GM12878 (cell line): ENCODE results near the gene CBLB. TPM values are rescaled to one million over a fixed set of nuclear protein-coding genes. Genes with fewer than 3 reads are reported as not detected.

Source experiments
- ATAC-seq: fragments of 200-7000 bp; cut with Tn5 transposase; 3 replicates; pipeline ENCODE4 v1.9.1; 2020; ENCODE audit warnings: mild to moderate bottlenecking, moderate library complexity
- BruUV-seq: library from RNA; stranded (reverse); fragments of 400-500 nt; replicated peaks from 2 replicates; lab custom pipeline; 2021; lab: Mats Ljungman, UMichigan
- CTCF ChIA-PET: fragments of 300-600 bp; sonication (Branson Sonifier 250); formaldehyde crosslinking; extraction: SDS; loops from one replicate; lab custom pipeline; 2021; ENCODE audit warnings: inconsistent platforms; lab: Yijun Ruan, JAX
- POLR2A ChIA-PET: fragments of 350-600 bp; formaldehyde crosslinking; extraction: SDS; loops from one replicate; lab custom pipeline; 2021; ENCODE audit warnings: inconsistent platforms; lab: Charles Lee
- RAD21 ChIA-PET: fragments of 300-600 bp; sonication (Branson Sonifier 250); formaldehyde crosslinking; loops from one replicate; lab custom pipeline; 2023; ENCODE audit warnings: antibody characterized with exemption; ENCODE audit not compliant: unreplicated experiment; lab: Charles Lee
- SMC1A ChIA-PET: fragments of 300-600 bp; sonication (Branson Sonifier 250); formaldehyde crosslinking; loops from one replicate; lab custom pipeline; 2023; ENCODE audit not compliant: unreplicated experiment, uncharacterized antibody; lab: Charles Lee
- DNase-seq: peaks from one replicate; pipeline ENCODE4 v3.0.0-alpha.2; 2011; ENCODE audit warnings: low read depth, low spot score
- FAIRE-seq: peaks from 3 replicates; lab custom pipeline; 2011; peaks lifted over from hg19 to GRCh38; lab: Jason Lieb, UNC
- H2AFZ ChIP-seq: 2 replicates; pipeline ENCODE4 v1.6.0; 2011; ENCODE audit warnings: low read depth, low read length, control low read depth; ENCODE audit not compliant: control insufficient read depth
- H3K27ac ChIP-seq: 2 replicates; pipeline ENCODE4 v1.5.1; 2011; ENCODE audit warnings: control low read depth; ENCODE audit not compliant: control insufficient read depth, insufficient read depth
- H3K27me3 ChIP-seq, 2 experiments: replicated peaks in 1 of 2; 2 replicates each; pipeline versions ENCODE4 v1.6.0 to v1.6.1; 2011; ENCODE audit warnings: low read length in 1 of 2; ENCODE audit not compliant: control insufficient read depth in 2 of 2, insufficient read depth in 2 of 2
- H3K36me3 ChIP-seq, 2 experiments: 2 replicates each; pipeline ENCODE4 v1.5.1; 2011; ENCODE audit warnings: low read length in 1 of 2; ENCODE audit not compliant: control insufficient read depth in 2 of 2, insufficient read depth in 2 of 2
- H3K4me1 ChIP-seq: 2 replicates; pipeline ENCODE4 v1.6.1; 2011; ENCODE audit warnings: mild to moderate bottlenecking, low read length, moderate library complexity, mixed read lengths; ENCODE audit not compliant: control insufficient read depth, insufficient read depth
- H3K4me2 ChIP-seq: 2 replicates; pipeline ENCODE4 v1.6.0; 2011; ENCODE audit warnings: control low read depth; ENCODE audit not compliant: control insufficient read depth, insufficient read depth
- H3K4me3 ChIP-seq: fragments of 200-600 bp; sonication (generic); 2 replicates; pipeline ENCODE4 v1.5.1; 2016
- H3K79me2 ChIP-seq: 2 replicates; pipeline ENCODE4 v1.6.0; 2011; ENCODE audit warnings: low read length; ENCODE audit not compliant: control insufficient read depth, insufficient read depth
- H3K9ac ChIP-seq: 2 replicates; pipeline ENCODE4 v1.8.0; 2011; ENCODE audit warnings: low read length, control low read depth, mixed read lengths; ENCODE audit not compliant: control insufficient read depth, insufficient read depth
- H3K9me3 ChIP-seq: replicated peaks from 3 replicates; pipeline ENCODE4 v1.5.1; 2011; ENCODE audit warnings: mild to moderate bottlenecking, low read length; ENCODE audit not compliant: control insufficient read depth, insufficient read depth
- H4K20me1 ChIP-seq: 2 replicates; pipeline ENCODE4 v1.6.0; 2011; ENCODE audit not compliant: control insufficient read depth, insufficient read depth
- ELK1 ChIP-seq: IDR thresholded peaks from 2 replicates; pipeline ENCODE4 v1.6.1; 2012; ENCODE audit warnings: low read depth, low read length, improper control_type of control experiment
- FOXM1 ChIP-seq: IDR thresholded peaks from 2 replicates; pipeline ENCODE4 v1.6.1; 2012; ENCODE audit warnings: low read depth, mild to moderate bottlenecking, inconsistent platforms, low read length, moderate library complexity
- MEF2A ChIP-seq: IDR thresholded peaks from 2 replicates; pipeline ENCODE4 v1.6.1; 2011; ENCODE audit warnings: low read depth, mild to moderate bottlenecking, low read length, moderate library complexity; ENCODE audit not compliant: insufficient read depth
- NBN ChIP-seq: fragments of 450-650 bp; IDR thresholded peaks from 2 replicates; pipeline ENCODE4 v1.6.1; 2016
- POLR2AphosphoS5 ChIP-seq: IDR thresholded peaks from 2 replicates; pipeline ENCODE4 v1.6.1; 2011; ENCODE audit warnings: mild to moderate bottlenecking, low read length, inconsistent platforms
- RAD21 ChIP-seq: IDR thresholded peaks from 2 replicates; pipeline ENCODE4 v1.6.1; 2011; ENCODE audit warnings: mild to moderate bottlenecking, low read depth, low read length, moderate library complexity; ENCODE audit not compliant: insufficient read depth
- RUNX3 ChIP-seq: IDR thresholded peaks from 2 replicates; pipeline ENCODE4 v1.6.1; 2012; ENCODE audit warnings: low read length, inconsistent platforms
- YBX1 ChIP-seq: fragments of 450-650 bp; IDR thresholded peaks from 2 replicates; pipeline ENCODE4 v1.6.1; 2016; ENCODE audit warnings: antibody characterized with exemption
- ZBTB40 ChIP-seq: fragments of 450-650 bp; IDR thresholded peaks from 2 replicates; pipeline ENCODE4 v1.6.1; 2016; ENCODE audit warnings: mild to moderate bottlenecking, moderate library complexity, borderline replicate concordance
- WGBS: methylation state at CpG from one replicate; pipeline ENCODE4 v1.1.6; 2016; ENCODE audit warnings: low lambda C conversion rate; ENCODE audit not compliant: insufficient replicate concordance, insufficient coverage; ENCODE audit errors: missing lambda C conversion rate; 5-methylcytosine and 5-hydroxymethylcytosine counted together
- in situ Hi-C: fragments of 300-500 bp; cut with MboI; formaldehyde crosslinking; loops from 9 replicates; pipeline ENCODE4 v1.14.3; 2018; ENCODE audit warnings: mixed read lengths
- intact Hi-C: fragments of 100-400 bp; cut with micrococcal nuclease; formaldehyde crosslinking; loops from one replicate; pipeline ENCODE4 v1.14.2; 2022; ENCODE audit not compliant: unreplicated experiment
- polyA plus RNA-seq, 11 experiments: library from polyadenylated mRNA; depleted of rRNA in 4 of 11; unstranded in 6 of 11; stranded (reverse) in 5 of 11; fragments of >200 nt; fragmentation: Nextera tagmentation in 4 of 11; fragmentation: Illumina TruSeq in 1 of 11; extraction: Ambion mirVana in 4 of 11; extraction: Trizol in 1 of 11; gene quantifications; 1 replicate in 1 of 11; 2 replicates in 10 of 11; pipeline versions ENCODE4 v1.2.1 to v1.2.3, GENCODE V29; 2011 to 2016; ENCODE audit warnings: inconsistent platforms in 2 of 11, missing spikeins in 2 of 11, low read depth in 1 of 11
- total RNA-seq, 4 experiments: library from RNA; depleted of rRNA in 3 of 4; stranded (reverse); fragments of >200 nt in 3 of 4; fragmentation: Illumina TruSeq in 1 of 4; extraction: Trizol in 1 of 4; gene quantifications; 2 replicates each; pipeline versions ENCODE4 v1.2.1 to v1.2.3, GENCODE V29; 2013 to 2021

The CBLB gene
- total and polyA plus RNA-seq, 10 of the 15 experiments (the other 5 are each of a cell fraction or from before 2014, with no cell fraction given) = 17.2 to 107 (median 41.9) TPM

GRCh38 chr3:105823149-105823867 lies 45.5 kb downstream of the CBLB start:
- ATAC-seq = no peak
- CTCF ChIA-PET = interaction anchor here (0.9 to 2.0 kb wide), 3 partner anchors 11 to 26 kb away, joined by 3 to 5 read pairs (median 4); no protein-coding TSS in a partner anchor
- RAD21 ChIA-PET = interaction anchor here (1.1 to 1.7 kb wide), 9 partner anchors 11 to 36 kb away, joined by 3 to 10 read pairs (median 4); no protein-coding TSS in a partner anchor

More at GRCh38 chr3:105823149-105823867, 45.5 kb downstream of the CBLB start:
- H3K4me2 ChIP-seq = 0 out of 2 replicates have a peak overlapping the region, but pooled peaks have one; percentile 12
- no peak overlapping the region for H3K9ac ChIP-seq
- in situ Hi-C loops (no loop called here), intact Hi-C loops (no loop called here)
- 78% methylated on average over 4 of the region's 4 CpGs for WGBS
- peaks cover 12% of the 10 kb centered on the region for H3K79me2 ChIP-seq
- H4K20me1 ChIP-seq = no peaks in the 10 kb centered on the region
- no peaks in the 10 kb centered on the region for H3K9me3 ChIP-seq
- H2AFZ ChIP-seq = no peak overlapping the region
- no TSS peak for BruUV-seq
- peak; percentile 2; the same call in 1 of the 2 replicates for TF ChIP-seq FOXM1
- no peak for TF ChIP-seq ELK1
- 0 out of 2 replicates have a peak, but pooled peaks have one; percentile 1 for TF ChIP-seq RAD21
- no peak for TF ChIP-seq NBN
- peak; percentile 63 for TF ChIP-seq RUNX3
- peak; percentile 51; the same call in 1 of the 2 replicates for TF ChIP-seq POLR2AphosphoS5
- TF ChIP-seq MEF2A = 0 out of 2 replicates have a peak, but pooled peaks have one; percentile 2
- TF ChIP-seq YBX1 = no peak
- TF ChIP-seq ZBTB40 = no peak
- POLR2A ChIA-PET = interaction anchor here (0.6 to 1.1 kb wide), 2 partner anchors 22 to 50 kb away, joined by 3 to 5 read pairs; no protein-coding TSS in a partner anchor
- SMC1A ChIA-PET = interaction anchor here (0.6 to 13.7 kb wide), 17 partner anchors 11 to 507 kb away, joined by 3 to 154 read pairs (median 3); no protein-coding TSS in a partner anchor
- peak overlapping the region; percentile 35 for H3K27ac ChIP-seq
- H3K4me3 ChIP-seq = no peak overlapping the region
- peaks cover 14% of the 10 kb centered on the region for H3K4me1 ChIP-seq
- FAIRE-seq (no peak), DNase-seq (no peak)
- H3K27me3 ChIP-seq = no peaks in the 10 kb centered on the region
- H3K36me3 ChIP-seq = peaks cover 0 to 5% of the 10 kb centered on the region in 2 experiments; a peak in 1 of 4 replicates
